Activated naive CD4-positive, alpha-beta T cell treated with anti-CD3 and anti-CD28 coated beads, Interleukin-2, amount 50 U/mL, for 16 hours (primary cell): Measurements from ENCODE around the gene SIKE1.
"Not testable (repeated sequence)": the region's sequence is repeated elsewhere in the genome, so short reads cannot be mapped to it uniquely, and the experiment has no call there.

ENCODE experiments used
- DNase-seq: peaks from one replicate; pipeline ENCODE4 v3.0.0-alpha.2; 2020

SIKE1 gene

DNA sequence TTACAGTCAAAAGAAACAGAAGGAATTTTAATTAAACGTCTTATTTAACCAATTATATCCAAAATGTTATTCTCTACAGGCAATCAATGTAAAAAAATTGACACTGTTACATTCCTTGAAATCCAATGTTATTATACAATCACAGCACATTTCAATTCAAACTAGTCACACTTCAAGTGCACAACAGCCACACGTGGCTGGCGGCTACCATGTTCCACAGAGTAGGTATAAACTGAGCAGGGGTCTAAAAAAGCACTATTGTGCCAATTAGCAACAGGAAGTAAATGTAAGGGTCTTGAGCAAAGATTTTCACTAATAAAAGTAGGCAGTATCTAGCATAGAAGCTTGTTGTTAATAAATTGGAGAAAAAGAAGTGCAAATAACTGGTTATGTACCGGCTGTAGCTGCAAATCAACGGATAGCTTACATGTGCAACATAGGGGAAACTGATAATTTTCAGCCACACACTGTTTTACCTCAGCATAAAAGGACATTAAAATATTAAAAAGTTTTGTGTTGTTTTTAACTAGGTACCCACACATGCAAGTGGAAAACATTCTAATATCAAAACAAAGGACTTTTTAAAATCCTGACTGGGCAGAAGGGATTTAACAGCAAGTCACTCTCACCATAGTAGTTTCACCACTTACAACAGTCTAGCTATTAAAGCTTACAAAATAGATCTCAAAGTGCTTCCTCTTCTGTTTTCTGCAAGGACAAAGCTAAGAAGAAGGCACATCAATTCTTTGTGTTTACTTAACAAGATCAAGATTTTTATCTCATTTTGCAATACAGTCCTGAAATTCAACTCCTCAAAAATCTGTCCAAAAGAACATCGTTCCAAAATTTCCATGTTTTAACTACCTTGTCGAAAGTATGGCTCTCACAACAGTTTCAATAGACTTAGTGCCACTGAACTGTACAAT lies 25.2 kb downstream of the SIKE1 start:
- DNase-seq = no peak

DNA sequence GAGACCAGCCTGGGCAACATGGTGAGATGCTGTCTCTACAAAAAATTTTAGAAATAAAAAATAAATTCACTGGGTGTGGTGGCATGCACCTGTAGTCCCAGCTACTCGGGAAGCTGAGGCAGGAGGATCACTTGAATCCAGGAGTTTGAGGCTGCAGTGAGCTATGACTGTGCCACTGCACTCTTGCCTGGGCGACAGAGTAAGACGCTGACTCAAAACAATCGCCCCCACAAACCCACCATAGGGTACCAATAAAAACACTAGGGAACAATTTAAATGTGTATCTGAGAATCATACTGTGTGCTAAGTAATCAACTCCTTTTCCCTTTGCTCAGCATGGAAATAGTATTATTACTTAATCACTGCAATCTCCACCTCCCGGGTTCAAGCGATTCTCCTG lies 26.8 kb downstream of the SIKE1 start:
- DNase-seq = not testable (repeated sequence)

DNA sequence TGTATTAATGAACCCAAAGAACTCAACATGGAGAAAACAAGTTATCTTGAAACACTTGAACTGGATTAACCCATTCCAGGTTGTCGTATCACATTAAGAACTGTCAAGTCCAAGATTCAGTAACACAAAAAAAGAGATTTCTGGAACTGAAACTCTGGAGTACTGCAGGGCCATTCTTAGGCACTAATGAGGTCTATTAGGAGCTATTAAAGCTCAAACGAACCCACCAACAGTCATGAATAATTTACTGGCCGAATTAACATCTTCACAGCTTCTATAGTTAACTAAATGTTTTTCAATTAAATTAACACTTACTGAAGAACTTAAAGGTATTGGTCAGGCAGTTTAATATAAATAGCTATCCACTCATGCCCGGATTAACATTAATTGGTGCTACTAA lies 27.3 kb downstream of the SIKE1 start:
- DNase-seq = no peak

DNA sequence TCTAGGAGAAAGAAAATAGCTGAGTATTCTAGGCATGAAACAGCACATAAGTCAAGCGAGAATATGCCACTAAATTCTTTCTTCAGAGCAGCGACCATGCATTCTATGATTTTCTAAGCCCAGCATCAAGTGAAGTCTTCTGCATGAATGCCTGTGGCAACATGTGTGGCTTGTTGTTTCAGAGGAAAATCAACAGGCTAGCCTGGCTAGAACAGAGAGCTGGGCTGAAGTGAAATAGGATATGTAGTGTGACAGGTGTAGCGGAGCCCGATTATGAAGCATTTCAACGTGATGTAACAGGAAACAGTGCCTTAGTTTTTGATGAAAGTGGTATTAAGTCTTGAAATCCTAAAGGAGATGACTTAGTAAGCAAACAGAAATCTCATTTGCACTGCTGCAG lies 29.7 kb downstream of the SIKE1 start:
- DNase-seq = no peak

DNA sequence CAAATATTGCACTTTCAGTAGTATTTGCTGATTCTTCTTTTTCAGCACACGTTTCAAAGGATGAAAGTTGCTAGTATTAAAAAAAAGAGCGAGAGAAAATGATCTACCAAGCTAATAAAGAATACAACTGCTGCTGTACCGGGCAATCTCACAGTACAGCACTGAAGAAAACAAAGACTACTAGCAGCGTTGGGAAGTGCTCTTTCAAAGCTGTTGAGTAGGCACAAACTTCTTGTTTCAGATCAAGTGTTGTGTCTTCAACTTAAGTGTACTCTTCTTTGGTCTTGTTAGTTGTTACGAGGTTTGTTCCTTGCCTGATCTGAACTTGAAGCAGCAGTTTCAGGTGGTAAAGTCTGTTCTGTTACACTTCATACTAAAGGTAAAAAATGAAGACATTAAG lies 30.6 kb downstream of the SIKE1 start:
- no peak for DNase-seq

DNA sequence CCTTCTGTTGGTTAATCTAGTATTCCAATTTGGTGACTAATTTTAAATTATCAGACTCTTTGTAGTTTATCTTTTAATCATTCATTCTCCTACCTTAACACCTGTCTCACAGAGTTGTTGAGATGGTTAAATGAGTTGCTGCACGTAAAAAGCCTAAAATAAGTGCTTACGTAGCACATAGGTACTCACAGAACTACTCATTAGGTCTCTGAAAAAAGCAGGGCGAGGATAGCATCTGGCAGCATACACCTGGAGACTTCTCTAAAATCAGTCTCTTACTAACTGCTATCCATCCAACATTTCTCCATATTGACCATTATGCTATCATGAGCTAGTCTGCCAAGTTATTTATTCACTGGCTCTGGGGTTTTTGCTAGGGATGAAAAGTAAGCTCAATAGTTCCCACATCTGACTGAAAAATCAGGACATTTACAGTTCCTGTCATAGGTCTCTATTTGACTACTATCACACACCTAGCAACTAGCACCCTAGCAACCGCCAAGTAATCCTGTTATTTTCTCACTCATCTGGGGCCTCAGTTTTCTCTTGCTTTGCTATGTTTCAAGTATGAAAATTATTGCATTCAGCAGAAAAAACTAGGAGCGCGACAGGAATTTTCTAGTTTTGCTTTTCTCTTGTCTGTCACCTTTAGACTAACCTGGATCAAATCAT lies 33.9 kb downstream of the SIKE1 start:
- no peak for DNase-seq

DNA sequence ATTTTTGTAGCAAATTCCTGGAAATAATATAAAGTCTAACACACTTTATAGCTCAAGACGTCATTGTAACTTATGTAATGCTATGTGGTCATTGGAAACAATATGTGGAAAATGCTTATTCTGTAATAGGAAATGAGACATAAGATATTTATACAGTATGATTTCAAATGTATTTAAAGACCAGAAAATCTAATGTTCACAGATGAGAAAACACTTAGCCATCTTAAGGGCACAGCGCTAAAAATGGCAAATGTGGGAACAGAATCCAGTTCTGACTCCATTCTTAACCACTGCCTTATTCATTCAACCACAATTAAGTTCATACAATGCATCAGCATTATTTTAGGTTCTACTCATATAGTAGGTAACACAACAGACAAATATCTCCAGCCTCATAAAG lies 35.2 kb downstream of the SIKE1 start:
- no peak for DNase-seq

DNA sequence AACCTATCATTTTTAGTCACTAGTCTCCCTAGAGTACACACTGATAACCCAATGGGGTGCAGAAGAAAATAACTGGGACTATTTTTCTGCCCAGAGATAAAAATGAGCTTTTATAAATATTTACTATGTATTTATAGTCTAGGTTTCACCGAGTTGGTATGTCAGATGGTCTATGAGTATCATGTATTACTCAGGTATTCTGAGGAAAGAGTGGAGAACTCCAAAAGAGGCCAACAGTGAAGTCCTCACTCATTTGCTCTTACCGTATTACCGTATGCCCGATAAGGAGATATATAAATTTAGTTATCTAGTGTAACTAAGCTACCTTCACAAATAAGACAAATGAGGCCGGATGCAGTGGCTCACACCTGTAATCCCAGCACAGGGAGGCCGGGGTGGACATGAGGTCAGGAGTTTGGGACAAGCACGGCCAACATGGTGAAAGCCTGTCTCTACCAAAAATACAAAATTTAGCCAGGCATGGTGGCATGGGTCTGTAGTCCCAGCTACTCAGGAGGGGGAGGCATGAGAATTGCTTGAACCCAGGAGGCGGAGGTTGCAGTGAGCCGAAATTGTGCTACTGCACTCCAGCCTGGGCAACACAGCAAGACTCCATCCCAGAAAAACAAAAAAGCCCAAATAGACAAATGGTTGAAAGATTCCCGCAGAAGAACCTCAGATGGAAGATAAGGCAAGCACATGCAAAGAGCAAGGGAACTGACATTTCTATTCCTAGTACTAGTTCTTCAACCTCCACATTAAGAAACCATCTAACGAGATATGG lies 38.3 kb downstream of the SIKE1 start:
- no peak for DNase-seq

DNA sequence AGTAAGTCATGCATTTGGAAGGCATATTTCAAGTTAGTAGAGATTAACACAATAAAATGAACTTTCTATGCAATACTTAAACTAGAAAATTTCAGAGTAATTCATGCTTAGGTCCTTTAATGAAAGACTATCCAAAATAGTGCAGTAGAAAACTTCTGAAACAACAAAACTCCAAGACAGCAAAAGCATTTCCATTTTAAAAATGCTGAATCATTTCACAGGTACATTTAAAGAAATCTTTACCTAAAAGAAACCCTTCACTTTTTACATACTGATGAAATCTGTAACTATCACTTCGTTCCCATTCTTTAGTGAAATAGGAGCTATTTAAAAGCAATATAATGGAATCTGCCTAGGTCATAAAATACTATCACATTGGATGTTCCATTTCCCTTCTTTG lies 40.2 kb downstream of the SIKE1 start:
- DNase-seq = no peak

DNA sequence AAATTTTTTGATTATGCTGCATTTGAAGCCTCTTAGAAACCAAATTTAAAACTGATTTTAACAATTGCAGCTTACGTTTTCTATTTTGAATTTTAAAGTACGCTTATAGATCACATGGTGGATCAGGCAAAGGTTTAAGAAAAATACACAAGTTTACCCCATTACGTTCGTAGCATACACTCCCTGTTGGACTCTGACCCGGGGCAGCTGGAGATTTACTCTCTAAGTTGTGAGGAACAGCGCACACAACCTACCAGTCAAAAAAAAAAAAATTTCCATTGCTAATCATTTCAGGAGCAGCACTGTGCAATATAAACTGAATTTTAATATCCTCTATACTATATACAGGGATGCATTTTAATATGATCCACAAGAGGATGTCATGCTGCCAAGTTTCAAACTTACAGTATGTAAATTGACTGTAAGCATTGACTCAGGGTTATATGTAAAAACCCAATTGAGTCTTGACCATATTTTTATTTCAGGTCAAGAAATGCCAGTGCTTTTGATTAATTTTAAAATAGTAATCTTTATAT lies 43.1 kb downstream of the SIKE1 start:
- DNase-seq = no peak

DNA sequence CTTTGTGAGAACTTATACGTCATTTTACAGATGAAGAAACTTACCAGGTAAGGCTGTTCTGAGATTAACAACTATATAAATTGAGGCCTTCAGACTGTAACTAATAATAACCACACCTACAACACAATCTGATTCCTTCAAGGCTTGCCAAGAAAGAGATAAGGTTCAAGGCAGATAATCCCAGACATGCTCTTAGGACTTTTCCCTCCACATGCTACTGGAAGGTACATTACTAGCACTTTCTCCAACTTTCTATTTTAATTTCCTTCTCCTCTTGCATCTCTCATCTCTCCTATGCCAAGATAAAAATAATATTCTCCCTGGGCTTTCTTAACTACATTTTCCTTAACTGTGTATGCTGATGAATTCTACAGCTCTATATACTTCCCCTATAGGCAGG lies 45.0 kb downstream of the SIKE1 start:
- DNase-seq = no peak

DNA sequence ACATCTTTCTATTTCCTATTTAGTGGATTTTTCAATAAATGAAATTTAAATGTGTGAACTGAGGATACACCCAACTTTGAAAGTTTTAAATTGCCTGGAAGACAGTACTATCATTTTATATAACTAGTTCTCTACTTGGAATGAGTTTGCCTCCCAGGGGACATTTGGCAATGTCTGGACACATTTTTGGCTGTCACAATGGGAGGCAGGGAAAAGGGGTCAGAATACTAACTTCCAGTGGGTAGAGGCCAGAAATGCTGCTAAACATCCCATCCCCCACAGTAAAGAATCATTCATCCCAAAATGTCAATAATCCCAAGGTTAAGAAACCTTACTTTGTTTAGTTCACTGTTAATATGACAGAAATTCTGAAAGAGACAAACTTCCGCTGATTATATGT lies 50.7 kb downstream of the SIKE1 start:
- DNase-seq = no peak

DNA sequence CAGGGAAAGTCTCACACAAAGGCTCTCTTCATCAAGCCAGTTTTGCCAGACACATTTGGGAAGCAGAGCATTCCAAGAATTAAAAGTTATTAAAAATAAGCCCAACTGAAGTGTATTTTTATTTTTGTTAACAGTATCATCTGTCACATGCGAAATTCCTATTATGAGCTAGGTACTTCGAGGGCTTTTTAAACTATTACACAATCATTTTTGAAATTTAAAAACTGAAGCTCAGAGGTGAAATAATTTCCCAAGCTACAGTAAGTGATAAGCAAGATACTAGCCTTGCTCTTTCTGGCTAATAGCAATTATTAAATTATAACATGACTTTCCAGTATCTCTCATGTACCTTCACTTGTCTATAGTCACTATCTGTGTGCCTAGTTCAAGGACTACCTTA lies 51.9 kb downstream of the SIKE1 start:
- DNase-seq = no peak

DNA sequence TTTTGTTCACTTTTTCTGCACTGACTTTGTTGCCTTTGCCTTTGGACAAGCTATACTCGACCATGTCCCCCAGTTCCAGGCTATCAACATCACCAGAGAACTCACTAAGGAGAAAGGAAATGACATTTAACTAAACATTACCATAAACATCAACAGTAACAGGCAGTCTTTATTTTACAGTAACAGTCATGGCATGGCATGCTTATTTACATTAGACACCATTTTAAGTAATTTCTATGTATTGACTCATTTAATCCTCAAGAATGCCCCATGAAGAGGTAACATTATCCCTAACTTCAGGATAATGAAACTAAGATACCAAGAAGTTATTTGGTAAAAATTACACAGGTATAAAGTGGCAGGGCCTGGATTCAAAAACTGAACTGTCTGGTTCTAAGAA lies 55.3 kb downstream of the SIKE1 start:
- no peak for DNase-seq

DNA sequence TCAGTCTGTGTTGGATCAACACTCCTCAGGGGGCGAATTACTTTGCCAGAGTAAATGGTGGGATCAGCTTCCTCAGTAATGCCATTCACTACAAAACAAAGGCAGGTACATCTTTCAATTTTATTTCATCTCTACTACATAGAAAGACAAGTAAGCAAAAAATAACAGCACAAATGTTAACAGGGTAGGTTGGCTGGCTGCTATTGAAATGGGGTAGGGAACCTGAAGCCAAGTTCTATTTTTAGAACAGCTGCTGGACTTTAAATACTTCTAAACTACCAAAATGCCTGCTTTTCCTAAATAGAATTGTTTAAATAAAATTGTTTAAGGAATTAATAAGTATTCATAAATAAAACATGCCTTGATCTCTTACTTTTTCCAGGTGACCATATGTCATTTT lies 56.6 kb downstream of the SIKE1 start:
- no peak for DNase-seq

DNA sequence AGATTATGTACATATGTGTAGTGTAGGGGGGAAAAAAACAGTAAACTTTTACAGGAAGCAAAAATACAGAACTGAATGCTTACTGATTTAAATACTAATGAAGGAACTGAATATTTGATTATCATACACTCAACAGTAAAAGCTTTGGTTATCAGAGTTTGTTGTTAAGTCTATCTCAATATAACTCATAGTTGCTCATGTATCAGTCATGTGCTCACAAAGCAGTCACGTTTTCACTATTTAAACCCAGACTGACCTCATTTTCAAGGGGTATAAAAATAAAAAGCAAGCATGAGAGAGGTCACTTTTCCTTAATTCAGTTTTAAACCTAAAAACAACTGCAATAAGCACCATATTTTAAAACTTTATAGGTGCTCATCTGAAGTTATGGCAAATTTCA lies 57.0 kb downstream of the SIKE1 start:
- DNase-seq = no peak

DNA sequence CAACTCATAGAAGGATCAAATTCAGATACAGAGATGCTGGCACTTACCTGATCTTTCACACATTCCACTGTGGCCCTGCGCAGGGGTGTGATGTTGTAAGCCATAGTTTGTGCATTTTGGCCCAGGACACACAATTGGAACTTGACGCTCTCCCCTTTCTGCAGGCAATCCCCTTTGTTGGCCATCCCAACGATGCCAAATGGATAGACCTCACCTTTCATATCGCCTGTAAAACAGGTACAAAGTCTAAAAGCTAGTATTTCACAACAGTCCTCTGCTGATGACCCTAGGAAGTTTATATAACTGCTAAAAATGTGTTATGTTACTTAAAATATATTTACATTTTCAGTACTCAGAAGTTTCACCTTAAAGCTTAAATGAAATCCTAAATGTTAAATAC lies 60.0 kb downstream of the SIKE1 start:
- DNase-seq = no peak
